ENCODE results near the gene ABTB2. TPM values are rescaled to one million over a fixed set of nuclear protein-coding genes. Genes with fewer than 3 reads are reported as not detected.

Gene ABTB2
- polyA plus RNA-seq, 1 donor (not counting 4 experiments of a cell fraction or from before 2014, with no cell fraction given), result 1.0 TPM

DNA sequence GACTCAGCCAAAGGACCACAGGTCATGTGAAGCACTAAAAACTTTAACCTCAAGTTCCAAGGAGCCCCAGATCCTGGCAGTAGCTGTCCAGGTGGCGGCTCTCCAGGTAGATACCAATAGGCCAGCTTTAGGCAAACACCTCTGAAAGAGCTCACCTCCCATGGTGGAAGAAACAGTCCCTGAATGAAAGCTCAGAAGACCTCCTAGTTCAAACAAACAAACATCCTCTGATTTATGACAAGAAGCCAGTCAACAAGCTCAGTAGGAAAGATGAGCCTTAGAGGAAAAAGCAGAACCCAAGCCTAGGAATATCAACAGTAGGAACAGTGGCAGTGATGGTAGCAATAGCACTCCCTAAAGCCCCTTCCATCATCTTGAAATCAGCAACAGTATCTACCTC lies 17.2 kb downstream of the ABTB2 start:
- TF ChIP-seq EZH2 (IDR thresholded peaks at IDR 0.05; ENCODE audit: low read length) (no peak), CTCF (optimal IDR thresholded peaks at IDR 0.05 in 1 of 3, IDR thresholded peaks at IDR 0.05 in 1 of 3, conservative IDR thresholded peaks at IDR 0.05 in 1 of 3; ENCODE audit: extremely low read depth in 1 of 3, insufficient read depth in 2 of 3, low read length in 3 of 3) (no peak)
- Histone ChIP-seq H4K20me1 (ENCODE audit: control insufficient read depth, extremely low read depth, insufficient read depth, low read length) (no peaks in the 10 kb centered on the region), H3K4me1 (ENCODE audit: control insufficient read depth, extremely low read depth, insufficient read depth, low read length) (peaks cover 18% of the 10 kb centered on the region), H3K9ac (ENCODE audit: control insufficient read depth, extremely low read depth, insufficient read depth, low read length) (no peak overlapping the region), H3K36me3 (ENCODE audit: control insufficient read depth in 2 of 2, extremely low read depth in 1 of 2, insufficient read depth in 2 of 2, low read length in 2 of 2) (no peaks in the 10 kb centered on the region), H2AFZ (ENCODE audit: control insufficient read depth, low read length) (no peak overlapping the region), H3K27me3 (ENCODE audit: control insufficient read depth, extremely low read depth, insufficient read depth, low read length) (no peaks in the 10 kb centered on the region), H3K9me3 (ENCODE audit: control insufficient read depth, low read depth, low read length) (no peaks in the 10 kb centered on the region), H3K9me1 (ENCODE audit: control insufficient read depth, extremely low read depth, insufficient read depth, low read length) (peaks cover 8% of the 10 kb centered on the region), H3K79me2 (ENCODE audit: control insufficient read depth, insufficient read depth, low read length) (no peaks in the 10 kb centered on the region), H3K4me3 (ENCODE audit: control insufficient read depth in 2 of 3, extremely low read depth in 1 of 3, insufficient read depth in 2 of 3, low read depth in 1 of 3, low read length in 3 of 3) (no peak overlapping the region), H3K4me2 (ENCODE audit: control insufficient read depth, extremely low read depth, insufficient read depth, low read depth, low read length) (no peak overlapping the region), H3K27ac (ENCODE audit: control insufficient read depth, insufficient read depth, low read length) (no peak overlapping the region)
- dilution Hi-C loops (cut with MboI; ENCODE audit: extremely low pct_ligation_motif_present, low sequenced_read_pairs), result no loop called here
- no peak for FAIRE-seq
- no peak for DNase-seq (ENCODE audit: low read depth, low spot score)

DNA sequence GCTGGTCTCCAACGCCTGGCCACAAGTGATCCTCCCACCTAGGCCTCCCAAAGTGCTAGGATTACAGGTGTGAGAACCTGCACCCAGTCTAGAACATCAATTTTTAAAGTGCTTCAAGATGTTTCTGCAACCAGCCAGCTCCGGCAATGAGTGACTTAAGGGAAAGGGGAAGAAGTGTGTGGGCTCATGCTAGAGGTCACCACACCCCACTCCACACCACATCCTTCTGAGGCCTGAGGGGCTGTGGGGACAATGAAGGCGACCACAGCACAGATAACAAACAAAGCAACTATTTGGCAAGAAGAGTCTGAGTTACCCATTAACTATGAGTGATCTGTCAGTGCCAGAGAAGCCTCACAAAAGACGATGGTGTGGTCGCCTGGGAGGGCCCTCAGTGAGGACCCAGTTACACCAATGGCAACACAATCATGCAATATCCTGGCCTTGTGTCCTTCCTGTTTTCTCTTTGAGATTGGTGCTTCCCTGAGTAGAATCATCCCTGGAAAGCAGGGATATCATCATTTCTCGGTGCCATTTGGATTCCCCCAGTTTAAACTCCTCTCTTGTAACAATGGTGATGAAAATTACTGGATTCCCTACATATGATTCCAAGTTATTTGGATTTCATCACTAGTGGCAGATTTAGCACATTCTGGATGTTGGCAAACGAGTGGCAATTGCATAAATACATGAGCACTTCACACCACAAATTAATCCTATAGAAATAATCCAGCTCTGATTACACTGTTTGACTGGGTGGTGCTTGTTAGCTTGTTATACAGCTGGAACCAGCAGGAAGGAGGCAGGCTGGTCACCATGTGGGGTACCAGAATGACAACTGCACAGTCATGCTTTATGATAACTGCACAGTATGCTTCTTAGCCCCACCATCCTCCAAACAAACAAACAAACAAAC lies 18.4 kb downstream of the ABTB2 start:
- Histone ChIP-seq H3K36me3 (ENCODE audit: control insufficient read depth in 2 of 2, extremely low read depth in 1 of 2, insufficient read depth in 2 of 2, low read length in 2 of 2) (no peaks in the 10 kb centered on the region), H2AFZ (ENCODE audit: control insufficient read depth, low read length) (no peak overlapping the region), H3K9me3 (ENCODE audit: control insufficient read depth, low read depth, low read length) (no peaks in the 10 kb centered on the region), H3K4me1 (ENCODE audit: control insufficient read depth, extremely low read depth, insufficient read depth, low read length) (peaks cover 6% of the 10 kb centered on the region), H3K27me3 (ENCODE audit: control insufficient read depth, extremely low read depth, insufficient read depth, low read length) (no peaks in the 10 kb centered on the region), H3K27ac (ENCODE audit: control insufficient read depth, insufficient read depth, low read length) (no peak overlapping the region), H4K20me1 (ENCODE audit: control insufficient read depth, extremely low read depth, insufficient read depth, low read length) (no peaks in the 10 kb centered on the region), H3K9ac (ENCODE audit: control insufficient read depth, extremely low read depth, insufficient read depth, low read length) (no peak overlapping the region), H3K9me1 (ENCODE audit: control insufficient read depth, extremely low read depth, insufficient read depth, low read length) (peaks cover 2% of the 10 kb centered on the region), H3K4me3 (ENCODE audit: control insufficient read depth in 2 of 3, extremely low read depth in 1 of 3, insufficient read depth in 2 of 3, low read depth in 1 of 3, low read length in 3 of 3) (no peak overlapping the region), H3K4me2 (ENCODE audit: control insufficient read depth, extremely low read depth, insufficient read depth, low read depth, low read length) (no peak overlapping the region), H3K79me2 (ENCODE audit: control insufficient read depth, insufficient read depth, low read length) (no peaks in the 10 kb centered on the region)
- FAIRE-seq, result no peak
- dilution Hi-C loops (cut with MboI; ENCODE audit: extremely low pct_ligation_motif_present, low sequenced_read_pairs), result no loop called here
- DNase-seq (ENCODE audit: low read depth, low spot score), result no peak
- TF ChIP-seq CTCF (optimal IDR thresholded peaks at IDR 0.05 in 1 of 3, IDR thresholded peaks at IDR 0.05 in 1 of 3, conservative IDR thresholded peaks at IDR 0.05 in 1 of 3; ENCODE audit: extremely low read depth in 1 of 3, insufficient read depth in 2 of 3, low read length in 3 of 3), result no peak
- TF ChIP-seq EZH2 (IDR thresholded peaks at IDR 0.05; ENCODE audit: low read length), result no peak

All from keratinocyte (primary cell).